Calu3 (cell line): ENCODE results near the gene CYS1. TPM values are rescaled to one million over a fixed set of nuclear protein-coding genes. Genes with fewer than 3 reads are reported as not detected.

Experiments
- BruUV-seq: library from RNA; stranded (reverse); fragments of 400-500 nt; replicated peaks from 2 replicates; lab custom pipeline; 2021; lab: Mats Ljungman, UMichigan
- CTCF ChIA-PET: fragments of 300-600 bp; sonication (Branson Sonifier 250); formaldehyde crosslinking; loops from one replicate; lab custom pipeline; 2022; ENCODE audit warnings: antibody characterized with exemption; lab: Charles Lee
- DNase-seq: peaks from one replicate; pipeline ENCODE4 v3.0.0; 2022
- H3K27ac Mint-ChIP-seq: one replicate; pipeline ENCODE4 v1.8.0; 2022; ENCODE audit warnings: mixed read lengths; ENCODE audit not compliant: unreplicated experiment
- H3K27me3 Mint-ChIP-seq: one replicate; pipeline ENCODE4 v1.8.0; 2022; ENCODE audit warnings: mixed read lengths; ENCODE audit not compliant: unreplicated experiment
- H3K36me3 Mint-ChIP-seq: one replicate; pipeline ENCODE4 v1.8.0; 2022; ENCODE audit warnings: mild to moderate bottlenecking, moderate library complexity, mixed read lengths; ENCODE audit not compliant: insufficient read depth, unreplicated experiment
- H3K4me1 Mint-ChIP-seq: one replicate; pipeline ENCODE4 v1.8.0; 2022; ENCODE audit warnings: mild to moderate bottlenecking, low read depth, mixed read lengths; ENCODE audit not compliant: unreplicated experiment
- H3K4me3 Mint-ChIP-seq: one replicate; pipeline ENCODE4 v1.8.0; 2022; ENCODE audit warnings: mild to moderate bottlenecking, low read depth, moderate library complexity, mixed read lengths; ENCODE audit not compliant: unreplicated experiment
- H3K9me3 Mint-ChIP-seq: one replicate; pipeline ENCODE4 v1.8.0; 2022; ENCODE audit warnings: low read depth, mixed read lengths; ENCODE audit not compliant: unreplicated experiment
- CTCF ChIP-seq: fragments of 200-600 bp; IDR thresholded peaks from one replicate; pipeline ENCODE4 v1.8.0; 2022; ENCODE audit warnings: antibody characterized with exemption; ENCODE audit not compliant: unreplicated experiment
- intact Hi-C: fragments of 100-400 bp; cut with micrococcal nuclease; formaldehyde crosslinking; loops from one replicate; pipeline ENCODE4 v1.10.0; 2022; ENCODE audit not compliant: unreplicated experiment
- total RNA-seq: library from RNA; stranded (reverse); gene quantifications from 2 replicates; pipeline ENCODE4 v1.2.3, GENCODE V29; 2022

The CYS1 gene
- total RNA-seq, 1 experiment from 2014 or later, result 4.8 TPM

GRCh38 chr2:10064932-10065772, 15.1 kb downstream of the CYS1 start:
- H3K27me3 Mint-ChIP-seq, result no peaks in the 10 kb centered on the region
- H3K9me3 Mint-ChIP-seq, result no peaks in the 10 kb centered on the region
- H3K4me3 Mint-ChIP-seq, result no peak overlapping the region
- CTCF ChIA-PET, result no interaction called here
- no peak for TF ChIP-seq CTCF
- peaks cover 5% of the 10 kb centered on the region for H3K36me3 Mint-ChIP-seq
- intact Hi-C loops, result no loop called here
- BruUV-seq, result no TSS peak
- no peaks in the 10 kb centered on the region for H3K4me1 Mint-ChIP-seq
- no peak overlapping the region for H3K27ac Mint-ChIP-seq
- no peak for DNase-seq

- intact Hi-C loops, result no loop called here
- Mint-ChIP-seq H3K9me3 (no peaks in the 10 kb centered on the region), H3K36me3 (peaks cover 5% of the 10 kb centered on the region), H3K4me1 (no peaks in the 10 kb centered on the region), H3K27me3 (no peaks in the 10 kb centered on the region), H3K27ac (no peak overlapping the region), H3K4me3 (no peak overlapping the region)
- no peak for TF ChIP-seq CTCF
- no peak for DNase-seq
- BruUV-seq, result no TSS peak
- CTCF ChIA-PET, result no interaction called here
Measured at GRCh38 chr2:10063566-10063965, 16.6 kb downstream of the CYS1 start.

GRCh38 chr2:10062931-10063365, 17.3 kb downstream of the CYS1 start:
- Mint-ChIP-seq H3K36me3 (peaks cover 6% of the 10 kb centered on the region), H3K4me3 (no peak overlapping the region), H3K4me1 (no peaks in the 10 kb centered on the region), H3K27me3 (no peaks in the 10 kb centered on the region), H3K27ac (no peak overlapping the region), H3K9me3 (no peaks in the 10 kb centered on the region)
- TF ChIP-seq CTCF, result no peak
- intact Hi-C loops, result no loop called here
- no TSS peak for BruUV-seq
- CTCF ChIA-PET, result no interaction called here
- DNase-seq, result no peak

- CTCF ChIA-PET, result interaction anchor here (0.7 kb wide), 1 partner anchor 34 kb away, joined by 3 read pairs; no protein-coding TSS in a partner anchor
- intact Hi-C loops, result no loop called here
- TF ChIP-seq CTCF, result no peak
- Mint-ChIP-seq H3K36me3 (peaks cover 14% of the 10 kb centered on the region), H3K4me1 (peaks cover 10% of the 10 kb centered on the region), H3K4me3 (no peak overlapping the region), H3K27ac (no peak overlapping the region), H3K27me3 (no peaks in the 10 kb centered on the region), H3K9me3 (no peaks in the 10 kb centered on the region)
- DNase-seq, result no peak
- no TSS peak for BruUV-seq
Measured at GRCh38 chr2:10061221-10061925, 18.8 kb downstream of the CYS1 start.
